H7 (cell line): ENCODE measurements around the gene CTCF. TPM values are rescaled to one million over a fixed set of nuclear protein-coding genes. Genes with fewer than 3 reads are reported as not detected.

Experiments used
- DNase-seq: peaks from one replicate; pipeline ENCODE4 v3.0.0; 2012
- H3K27me3 ChIP-seq: 2 replicates; pipeline ENCODE4 v1.6.0; 2011; ENCODE audit warnings: mild to moderate bottlenecking, low read length; ENCODE audit not compliant: control insufficient read depth, insufficient read depth
- H3K36me3 ChIP-seq: replicated peaks from 2 replicates; pipeline ENCODE4 v1.5.1; 2011; ENCODE audit warnings: low read length; ENCODE audit not compliant: control insufficient read depth, insufficient read depth
- H3K4me3 ChIP-seq: 2 replicates; pipeline ENCODE4 v1.5.1; 2011; ENCODE audit warnings: low read depth, mild to moderate bottlenecking, control low read depth, low read length, moderate library complexity; ENCODE audit not compliant: insufficient read depth
- total RNA-seq: library from RNA; depleted of rRNA; stranded (reverse); fragments of >200 nt; shearing (Covaris generic); gene quantifications from 2 replicates; pipeline ENCODE4 v1.2.3, GENCODE V29; 2014

The CTCF gene
- total RNA-seq, 1 experiment from 2014 or later, result 35.7 TPM

DNA sequence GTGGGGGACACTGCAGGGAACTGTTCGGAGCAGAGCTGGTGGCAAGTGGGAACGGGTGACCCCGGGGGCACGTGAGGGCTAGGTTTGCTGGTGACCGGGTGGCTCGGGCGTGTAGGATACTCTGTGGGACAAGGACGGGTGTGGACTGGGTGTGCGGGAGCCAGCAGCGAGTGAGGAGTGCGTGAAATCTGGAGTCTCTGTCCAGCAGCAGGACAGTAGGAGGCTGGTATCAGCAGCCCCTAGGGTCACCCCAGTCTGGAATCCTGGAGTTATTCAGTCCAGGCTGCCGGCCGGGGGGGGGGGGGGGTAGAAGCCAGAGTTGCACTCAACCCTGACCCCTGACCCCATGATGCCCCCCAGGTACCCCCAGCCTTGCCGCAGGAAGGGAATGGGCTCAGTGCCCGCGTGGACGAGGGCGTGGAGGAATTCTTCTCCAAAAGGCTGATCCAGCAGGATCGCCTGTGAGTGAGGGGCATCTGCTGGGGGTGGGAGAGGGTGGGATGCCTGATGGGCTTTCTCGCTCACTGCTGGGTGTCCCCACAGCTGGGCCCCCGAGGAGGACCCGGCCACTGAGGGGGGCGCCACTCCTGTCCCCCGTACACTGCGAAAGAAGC lies 91.6 kb downstream of the CTCF start:
- DNase-seq, result peak; percentile 79
- peaks cover 58% of the 10 kb centered on the region for H3K27me3 ChIP-seq
- peaks cover 9% of the 10 kb centered on the region for H3K36me3 ChIP-seq
- H3K4me3 ChIP-seq, result no peak overlapping the region; the same call in 1 of the 2 replicates

DNA sequence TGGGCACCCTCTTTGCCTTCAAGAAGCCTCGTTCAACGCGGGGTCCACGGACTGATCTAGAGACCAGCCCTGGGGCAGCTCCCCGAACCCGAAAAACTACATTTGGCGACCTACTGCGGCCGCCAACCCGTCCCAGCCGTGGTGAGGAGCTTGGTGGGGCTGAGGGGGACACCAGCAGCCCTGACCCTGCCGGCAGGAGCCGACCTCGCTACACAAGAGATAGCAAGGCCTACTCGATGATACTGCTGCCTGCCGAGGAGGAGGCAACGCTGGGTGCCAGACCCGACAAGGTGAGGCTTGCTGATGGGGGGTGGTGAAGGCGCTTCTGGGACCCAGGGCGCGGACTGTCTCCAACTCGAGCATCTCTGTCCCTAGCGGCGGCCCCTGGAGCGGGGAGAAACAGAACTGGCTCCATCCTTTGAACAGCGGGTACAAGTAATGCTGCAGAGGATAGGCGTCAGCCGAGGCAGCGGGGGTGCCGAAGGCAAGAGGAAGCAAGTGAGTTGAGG lies 92.1 kb downstream of the CTCF start:
- no peak for DNase-seq
- H3K27me3 ChIP-seq, result peaks cover 58% of the 10 kb centered on the region
- peaks cover 9% of the 10 kb centered on the region for H3K36me3 ChIP-seq
- H3K4me3 ChIP-seq, result no peak overlapping the region

DNA sequence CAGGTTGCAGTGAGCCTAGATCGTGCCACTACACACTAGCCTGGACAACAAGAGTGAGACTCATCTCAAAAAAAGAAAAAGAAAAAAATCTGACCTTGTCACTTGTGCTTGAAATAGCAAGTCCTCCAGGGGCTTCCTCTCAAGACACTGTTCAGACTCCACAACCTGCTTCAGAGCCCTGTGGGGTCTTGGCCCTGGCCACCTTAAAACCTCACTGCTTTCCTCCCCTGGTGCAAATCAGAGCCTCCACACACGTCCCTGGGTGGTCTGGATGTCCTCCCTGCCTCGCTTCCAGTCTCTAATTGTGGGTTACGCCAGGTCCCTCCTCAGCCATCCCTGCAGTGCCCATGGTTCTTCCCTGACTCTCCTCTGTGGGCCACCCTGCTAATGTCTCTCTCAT lies 93.0 kb downstream of the CTCF start:
- Histone ChIP-seq H3K36me3 (peaks cover 9% of the 10 kb centered on the region), H3K4me3 (no peak overlapping the region), H3K27me3 (peaks cover 53% of the 10 kb centered on the region)
- no peak for DNase-seq

DNA sequence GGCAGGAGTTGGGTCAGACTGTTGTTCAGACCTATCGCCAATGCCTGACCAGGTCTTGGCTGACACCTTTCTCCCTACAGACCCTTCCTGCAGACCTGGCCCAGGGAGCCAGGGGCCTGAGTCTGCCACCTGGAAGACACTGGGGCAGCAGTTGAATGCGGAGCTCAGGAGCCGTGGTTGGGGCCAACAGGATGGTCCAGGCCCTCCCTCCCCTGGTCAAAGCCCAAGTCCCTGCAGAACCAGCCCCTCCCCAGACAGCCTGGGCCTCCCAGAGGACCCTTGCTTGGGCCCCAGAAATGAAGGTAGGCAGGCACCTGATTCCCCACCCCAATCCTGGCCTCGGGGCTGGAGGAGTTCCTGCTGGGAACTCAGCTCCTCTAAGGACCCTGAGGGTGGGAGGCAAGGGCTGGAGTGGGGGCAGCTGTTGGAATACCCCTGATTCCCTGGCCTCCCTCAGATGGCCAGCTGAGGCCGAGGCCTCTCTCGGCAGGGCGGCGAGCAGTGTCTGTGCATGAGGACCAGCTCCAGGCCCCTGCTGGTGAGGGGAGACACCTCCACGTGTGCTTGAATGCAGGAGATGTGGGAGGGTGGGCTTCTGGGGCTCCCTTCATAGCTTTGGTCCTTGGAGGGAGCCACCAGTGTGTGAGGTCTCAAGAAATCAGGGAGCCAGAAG lies 94.2 kb downstream of the CTCF start:
- Histone ChIP-seq H3K4me3 (no peak overlapping the region), H3K27me3 (peaks cover 45% of the 10 kb centered on the region), H3K36me3 (peaks cover 7% of the 10 kb centered on the region)
- no peak for DNase-seq

DNA sequence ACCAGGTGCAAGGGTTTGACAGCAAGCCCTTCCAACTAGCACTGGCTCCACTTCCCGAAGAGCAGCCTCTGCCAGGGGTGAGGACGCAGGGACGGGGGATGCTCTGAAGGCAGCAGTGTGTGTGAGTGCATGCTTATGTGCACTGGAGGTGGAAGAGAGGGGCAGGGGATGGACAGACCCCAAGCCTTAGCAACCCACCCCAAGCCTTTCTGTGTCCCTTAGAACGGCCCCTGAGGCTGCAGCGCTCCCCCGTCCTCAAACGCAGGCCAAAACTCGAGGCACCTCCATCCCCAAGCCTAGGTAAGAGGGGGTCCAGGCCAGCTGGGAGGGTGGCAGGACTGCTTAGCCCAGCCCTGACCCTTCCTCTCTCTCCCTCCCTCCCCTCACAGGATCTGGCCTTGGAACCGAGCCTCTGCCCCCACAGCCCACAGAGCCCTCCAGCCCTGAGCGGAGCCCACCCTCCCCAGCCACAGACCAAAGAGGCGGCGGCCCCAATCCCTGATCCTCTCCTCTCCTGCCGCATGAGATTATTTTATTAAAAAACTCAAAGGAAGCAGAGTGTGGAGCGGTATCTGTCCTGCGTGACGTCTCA lies 94.8 kb downstream of the CTCF start:
- H3K27me3 ChIP-seq, result peaks cover 45% of the 10 kb centered on the region
- no peak overlapping the region for H3K4me3 ChIP-seq
- DNase-seq, result no peak
- peaks cover 5% of the 10 kb centered on the region for H3K36me3 ChIP-seq

DNA sequence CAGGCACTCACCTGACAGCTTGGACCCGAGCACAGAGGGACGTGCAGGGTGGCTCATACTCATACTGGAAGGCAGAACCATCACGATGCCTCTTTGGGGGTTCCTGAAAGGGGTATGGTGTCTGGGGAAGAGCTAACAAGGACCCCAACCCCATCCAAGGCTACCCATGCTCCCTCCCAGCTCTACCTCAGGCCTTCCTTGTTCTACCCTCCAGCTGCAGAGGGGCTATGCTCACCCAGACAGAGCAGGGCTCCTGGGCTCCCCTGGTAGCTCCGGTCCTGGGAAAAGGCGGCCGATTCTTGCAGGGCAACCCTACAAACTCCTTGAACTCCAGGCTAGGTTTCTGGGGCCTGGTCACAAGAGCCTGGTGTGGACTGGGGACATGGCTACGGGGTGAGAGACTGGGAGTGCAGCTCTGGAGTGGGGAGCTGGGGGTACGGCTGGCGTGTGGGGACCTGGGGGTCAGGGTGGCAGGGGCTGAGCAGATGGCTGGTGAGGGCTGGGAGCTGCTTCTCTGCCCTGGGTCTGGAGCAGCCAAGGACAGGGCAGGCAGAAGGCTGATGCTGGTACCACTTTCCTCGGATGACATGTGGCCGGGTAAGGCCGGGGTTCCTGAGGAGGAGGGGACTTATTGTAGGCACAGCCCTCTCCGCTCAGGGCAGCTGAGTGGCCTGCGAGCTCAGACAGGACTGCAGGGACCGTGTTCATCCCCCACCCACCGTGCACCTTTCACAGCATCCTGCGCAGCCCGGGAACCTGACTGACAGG lies 95.6 kb downstream of the CTCF start:
- H3K27me3 ChIP-seq, result peaks cover 40% of the 10 kb centered on the region
- no peak for DNase-seq
- H3K4me3 ChIP-seq, result no peak overlapping the region
- peaks cover 5% of the 10 kb centered on the region for H3K36me3 ChIP-seq

DNA sequence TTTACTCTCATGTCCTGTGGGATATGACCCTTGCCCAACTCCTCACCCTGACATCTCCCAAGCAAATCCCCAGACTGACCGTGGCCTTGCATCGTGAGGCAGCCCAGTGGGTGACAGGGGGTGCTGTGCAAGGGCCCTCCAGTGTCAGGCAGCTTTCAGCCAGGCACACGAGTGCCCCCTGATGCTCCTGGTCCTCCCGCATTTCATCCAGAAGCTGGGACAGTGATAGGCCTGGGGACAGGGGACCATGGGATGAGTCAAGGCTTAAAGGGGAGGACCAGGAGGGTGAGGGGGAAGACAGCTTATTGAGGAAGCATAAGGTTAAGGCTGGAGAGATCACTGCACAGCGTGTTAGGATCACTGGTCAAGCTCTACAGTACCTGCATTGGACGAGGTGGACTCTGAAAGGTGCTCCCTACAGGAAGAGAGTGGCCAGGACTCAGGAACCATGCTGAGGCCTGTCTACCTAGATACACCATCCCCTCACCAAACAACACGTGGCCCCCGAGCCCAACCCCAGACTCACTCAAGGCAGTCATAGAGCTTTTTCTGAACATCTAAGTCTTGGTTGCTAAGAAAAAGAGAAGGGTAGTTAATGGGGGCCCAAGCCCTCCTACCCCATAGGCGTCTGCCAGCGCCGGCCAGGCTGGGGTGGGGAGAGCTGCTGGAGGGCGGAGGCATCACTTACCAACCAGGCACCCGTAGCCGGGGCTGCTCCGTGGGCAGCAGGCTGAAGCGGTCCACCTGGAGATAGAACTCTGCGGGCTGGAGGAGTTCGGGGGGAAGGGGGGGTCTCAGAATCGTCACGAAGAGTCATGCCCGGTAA lies 96.7 kb downstream of the CTCF start:
- H3K36me3 ChIP-seq, result peaks cover 5% of the 10 kb centered on the region
- peak overlapping the region; percentile 92 for H3K4me3 ChIP-seq
- DNase-seq, result no peak

DNA sequence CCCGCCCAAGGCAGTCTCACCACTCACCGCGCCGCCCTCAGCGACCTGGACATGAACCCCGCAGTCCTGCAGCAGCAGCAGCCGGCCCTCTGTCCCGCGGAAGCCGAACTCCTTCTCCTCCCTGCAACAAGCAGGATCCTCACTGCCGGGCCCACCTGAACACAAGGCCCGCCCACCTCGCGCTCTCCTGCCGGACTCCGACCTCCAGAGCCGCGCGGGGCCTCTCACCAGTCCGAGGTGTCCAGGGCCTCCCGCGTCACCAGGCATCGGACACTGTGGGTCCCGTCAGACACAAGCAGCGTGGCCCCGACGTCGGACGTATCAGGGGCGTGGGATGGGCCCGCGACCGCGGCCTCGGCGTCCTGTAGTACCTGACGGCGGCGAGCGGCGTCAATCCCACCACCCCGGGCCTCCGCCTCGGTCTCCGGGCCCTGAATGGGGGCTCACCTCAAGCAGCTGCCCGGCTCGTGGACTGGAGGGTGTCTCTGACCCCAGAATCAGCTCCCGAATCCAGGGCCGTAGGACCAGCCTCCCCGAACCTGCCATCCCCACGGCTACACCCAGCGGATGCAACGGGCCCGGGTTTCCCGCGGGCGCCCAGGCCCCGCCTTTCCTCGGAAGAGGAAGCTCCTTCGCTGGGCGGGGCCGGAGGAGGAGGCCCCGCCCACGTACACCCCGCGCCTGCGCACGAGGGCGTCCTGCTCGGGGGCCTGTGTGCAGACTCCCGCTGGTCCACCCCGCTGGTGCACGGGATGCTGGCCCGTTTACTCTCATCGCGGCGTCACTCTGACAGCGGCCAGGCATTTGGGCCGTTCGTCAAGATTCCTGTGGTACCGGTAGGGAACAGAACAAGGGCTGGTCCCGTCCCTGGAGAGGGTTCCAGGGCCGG lies 97.6 kb downstream of the CTCF start, which contains the start of gene ACD:
Gene ACD (minus strand): TSS at position 586 of the 889 bp plus-strand sequence. CDS start 40 bp downstream, at position 546.
- Histone ChIP-seq H3K36me3 (peaks cover 4% of the 10 kb centered on the region), H3K27me3 (peaks cover 22% of the 10 kb centered on the region; the same call in 1 of the 2 replicates), H3K4me3 (peak within 1 kb of the TSS; percentile 92)
- DNase-seq, result peak; percentile 100

More for the DNA sequence above, 96.7 kb downstream of the CTCF start:
- H3K27me3 ChIP-seq, result peaks cover 30% of the 10 kb centered on the region; the same call in 1 of the 2 replicates

DNA sequence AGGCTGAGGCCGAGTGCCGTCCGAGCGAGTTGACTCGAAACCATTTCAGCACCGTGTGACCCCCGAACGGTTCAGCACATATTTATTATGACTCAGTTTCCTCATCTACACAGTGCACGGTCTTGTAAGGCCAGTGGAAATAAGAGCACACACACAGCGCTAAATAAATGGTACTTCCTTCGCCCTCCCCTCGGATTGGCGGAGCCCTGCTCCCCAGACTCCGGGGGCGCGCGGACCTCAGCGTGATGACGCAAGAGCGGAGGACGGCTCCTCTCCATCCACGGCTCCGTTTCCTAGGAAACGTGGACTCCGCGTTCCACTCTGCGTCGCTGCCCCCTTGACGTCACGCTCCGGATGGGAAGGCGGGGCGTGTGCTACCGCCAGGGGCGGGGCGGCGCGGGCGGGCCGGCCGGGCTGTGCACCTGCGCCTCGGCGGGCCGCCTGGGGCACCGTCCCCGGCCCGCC lies 98.3 kb downstream of the CTCF start, which contains the start of gene PARD6A:
Gene PARD6A (plus strand): TSS at position 397 of the 465 bp plus-strand sequence. CDS start 79 bp downstream, outside the sequence.
- peak; percentile 100 for DNase-seq
- H3K36me3 ChIP-seq, result peaks cover 4% of the 10 kb centered on the region

DNA sequence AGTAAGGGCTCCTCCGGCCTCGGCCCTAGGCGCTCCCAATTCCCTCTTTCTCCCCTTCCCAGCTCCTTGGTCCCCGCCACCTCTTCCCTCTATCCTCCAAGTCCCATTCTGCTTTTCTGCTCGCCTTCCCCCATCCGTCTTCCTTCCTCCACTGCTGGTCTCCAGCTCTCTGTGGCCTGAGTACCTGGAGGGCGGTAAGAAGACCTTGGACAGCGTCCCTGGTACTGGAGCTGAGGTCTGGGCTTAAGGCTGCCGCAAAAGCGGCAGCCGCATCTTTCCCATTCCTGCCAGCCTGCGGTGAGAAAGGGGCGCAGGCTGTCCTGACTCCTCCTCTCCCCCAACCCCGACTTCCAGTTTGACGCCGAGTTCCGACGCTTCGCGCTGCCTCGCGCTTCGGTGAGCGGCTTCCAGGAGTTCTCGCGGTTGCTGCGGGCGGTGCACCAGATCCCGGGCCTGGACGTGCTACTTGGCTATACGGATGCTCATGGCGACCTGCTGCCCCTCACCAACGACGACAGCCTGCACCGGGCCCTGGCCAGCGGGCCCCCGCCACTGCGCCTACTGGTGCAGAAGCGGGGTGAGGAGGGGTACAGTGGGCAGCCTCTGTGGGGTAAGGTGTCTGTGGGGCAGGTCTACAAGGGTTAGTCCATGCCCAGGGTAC lies 98.9 kb downstream of the CTCF start:
- Histone ChIP-seq H3K27me3 (peaks cover 23% of the 10 kb centered on the region; the same call in 1 of the 2 replicates), H3K4me3 (peak overlapping the region; percentile 61), H3K36me3 (peaks cover 4% of the 10 kb centered on the region)
- peak; percentile 90 for DNase-seq

More for the DNA sequence above, 98.3 kb downstream of the CTCF start, which contains the start of gene PARD6A:
- H3K27me3 ChIP-seq, result peaks cover 20% of the 10 kb centered on the region; the same call in 1 of the 2 replicates
- H3K4me3 ChIP-seq, result peak within 1 kb of the TSS; percentile 92

DNA sequence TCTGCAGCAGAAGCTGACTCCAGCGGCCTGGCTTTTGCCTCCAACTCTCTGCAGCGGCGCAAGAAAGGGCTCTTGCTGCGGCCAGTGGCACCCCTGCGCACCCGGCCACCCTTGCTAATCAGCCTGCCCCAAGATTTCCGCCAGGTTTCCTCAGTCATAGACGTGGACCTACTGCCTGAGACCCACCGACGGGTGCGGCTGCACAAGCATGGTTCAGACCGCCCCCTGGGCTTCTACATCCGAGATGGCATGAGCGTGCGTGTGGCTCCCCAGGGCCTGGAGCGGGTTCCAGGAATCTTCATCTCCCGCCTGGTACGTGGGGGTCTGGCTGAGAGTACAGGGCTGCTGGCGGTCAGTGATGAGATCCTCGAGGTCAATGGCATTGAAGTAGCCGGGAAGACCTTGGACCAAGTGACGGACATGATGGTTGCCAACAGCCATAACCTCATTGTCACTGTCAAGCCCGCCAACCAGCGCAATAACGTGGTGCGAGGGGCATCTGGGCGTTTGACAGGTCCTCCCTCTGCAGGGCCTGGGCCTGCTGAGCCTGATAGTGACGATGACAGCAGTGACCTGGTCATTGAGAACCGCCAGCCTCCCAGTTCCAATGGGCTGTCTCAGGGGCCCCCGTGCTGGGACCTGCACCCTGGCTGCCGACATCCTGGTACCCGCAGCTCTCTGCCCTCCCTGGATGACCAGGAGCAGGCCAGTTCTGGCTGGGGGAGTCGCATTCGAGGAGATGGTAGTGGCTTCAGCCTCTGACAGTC lies 99.7 kb downstream of the CTCF start:
- Histone ChIP-seq H3K4me3 (no peak overlapping the region), H3K36me3 (peaks cover 2% of the 10 kb centered on the region), H3K27me3 (peaks cover 23% of the 10 kb centered on the region; the same call in 1 of the 2 replicates)
- DNase-seq, result peak; percentile 56

DNA sequence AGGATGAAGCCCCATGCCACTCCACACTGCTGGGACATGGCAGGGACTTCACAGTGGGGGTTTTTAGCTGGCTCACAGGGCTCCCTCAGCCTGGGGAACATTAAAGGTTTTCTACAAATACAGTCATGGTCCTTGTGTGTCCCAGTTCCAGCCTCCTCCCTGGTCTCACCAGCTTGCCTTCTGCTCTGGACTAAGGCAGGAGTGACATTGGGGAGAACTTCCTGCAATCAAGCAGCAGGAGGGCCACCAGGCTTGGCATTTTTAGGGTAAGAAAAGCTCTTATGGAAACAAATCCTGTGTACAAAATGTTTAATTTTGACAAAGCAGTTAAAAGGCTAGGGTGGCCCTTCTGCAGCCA lies 100.3 kb downstream of the CTCF start:
- DNase-seq, result no peak
- peaks cover 1% of the 10 kb centered on the region for H3K36me3 ChIP-seq
- no peak overlapping the region for H3K4me3 ChIP-seq
- H3K27me3 ChIP-seq, result peaks cover 27% of the 10 kb centered on the region; the same call in 1 of the 2 replicates
